ENCODE data around the gene NDUFA13. TPM values are rescaled to one million over a fixed set of nuclear protein-coding genes. Genes with fewer than 3 reads are reported as not detected.

Gene NDUFA13
- polyA plus RNA-seq, 1 of the 3 experiments (the other 2 are of a cell fraction), result 1,828 TPM

DNA sequence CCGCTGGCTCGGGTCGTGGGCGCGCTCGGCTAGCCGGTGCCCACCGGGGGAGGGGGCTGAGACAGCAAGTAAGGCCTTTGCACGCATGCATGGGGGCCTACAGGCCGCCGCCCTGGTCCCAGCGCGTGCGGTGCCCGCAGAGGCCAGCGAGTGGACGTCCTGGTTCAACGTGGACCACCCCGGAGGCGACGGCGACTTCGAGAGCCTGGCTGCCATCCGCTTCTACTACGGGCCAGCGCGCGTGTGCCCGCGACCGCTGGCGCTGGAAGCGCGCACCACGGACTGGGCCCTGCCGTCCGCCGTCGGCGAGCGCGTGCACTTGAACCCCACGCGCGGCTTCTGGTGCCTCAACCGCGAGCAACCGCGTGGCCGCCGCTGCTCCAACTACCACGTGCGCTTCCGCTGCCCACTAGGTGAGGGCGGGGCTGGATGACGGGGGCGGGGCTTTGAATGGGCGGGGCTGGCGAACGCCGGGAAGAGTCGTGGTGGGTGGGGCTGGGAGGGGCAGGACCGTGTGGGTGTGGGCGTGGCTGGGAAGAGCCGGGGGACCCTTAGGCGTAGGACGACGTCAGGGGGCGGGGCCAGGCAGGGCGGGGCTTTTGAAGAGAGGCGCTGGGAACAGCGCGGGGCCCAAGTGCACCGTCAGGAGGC is 24.2 kb downstream of the NDUFA13 start:
- 52% methylated on average over 44 of the region's 74 CpGs for WGBS (ENCODE audit: low lambda C conversion rate)
- H3K4me3 ChIP-seq (ENCODE audit: low read depth in 2 of 2, low read length in 1 of 2), result peak overlapping the region in 1 of 2 experiments; percentile 34; a peak in 1 of 4 replicates

DNA sequence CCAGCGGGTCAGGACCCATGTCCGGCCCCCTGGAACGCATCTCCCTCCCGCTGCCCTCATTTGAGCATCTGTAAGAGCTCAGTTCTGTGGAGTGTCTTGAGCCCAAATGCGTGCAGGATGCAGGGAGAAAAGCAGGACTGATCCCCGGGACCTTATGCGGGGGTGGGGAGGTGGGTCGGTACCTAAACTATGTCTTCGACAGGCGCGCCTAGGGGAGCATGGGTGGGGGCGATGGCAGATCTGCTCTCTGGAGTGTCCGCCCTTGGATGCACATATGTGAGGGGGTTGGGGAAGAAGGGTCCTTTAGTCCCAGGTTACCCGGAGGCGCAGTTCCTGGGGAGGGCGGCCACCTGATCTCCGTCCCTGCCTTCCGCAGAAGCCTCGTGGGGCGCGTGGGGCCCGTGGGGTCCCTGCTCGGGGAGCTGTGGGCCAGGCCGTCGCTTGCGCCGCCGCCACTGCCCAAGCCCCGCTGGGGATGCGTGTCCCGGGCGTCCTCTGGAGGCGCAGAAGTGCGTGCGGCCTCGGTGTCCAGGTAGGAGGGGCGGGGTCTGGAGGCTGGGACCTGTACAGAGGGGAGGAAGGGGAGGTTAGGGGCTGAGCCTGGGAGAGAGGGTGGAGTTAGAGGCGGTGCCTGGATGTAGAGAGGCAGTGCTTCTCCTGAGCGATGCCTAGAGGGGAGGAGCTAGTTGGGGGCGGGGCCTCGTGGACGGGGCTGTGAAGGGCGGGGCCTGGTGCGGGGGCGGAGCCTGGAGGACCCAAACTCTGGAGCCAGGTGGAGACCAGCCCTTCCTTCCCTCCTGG is 24.9 kb downstream of the NDUFA13 start:
- Histone ChIP-seq H3K4me1 (ENCODE audit: control insufficient read depth in 1 of 2, insufficient read depth in 2 of 2, low read depth in 1 of 2, low read length in 1 of 2) (peaks cover 0 to 23% of the 10 kb centered on the region in 2 experiments; a peak in 1 of 4 replicates), H3K27me3 (ENCODE audit: insufficient read depth) (no peaks in the 10 kb centered on the region), H3K9me3 (no peaks in the 10 kb centered on the region), H3F3A (replicated peaks; ENCODE audit: insufficient read depth) (no peaks in the 10 kb centered on the region), H4K20me1 (ENCODE audit: insufficient read depth) (no peaks in the 10 kb centered on the region), H3K4me3 (ENCODE audit: low read depth in 2 of 2, low read length in 1 of 2) (peak overlapping the region in 1 of 2 experiments; percentile 34; a peak in 2 of 4 replicates), H3K36me3 (replicated peaks in 1 of 2; ENCODE audit: control insufficient read depth in 1 of 2, insufficient read depth in 2 of 2, low read length in 1 of 2) (no peaks in the 10 kb centered on the region), H3K9ac (no peak overlapping the region), H2AFZ (ENCODE audit: low read depth) (no peak overlapping the region), H3K4me2 (peak overlapping the region; percentile 47; the same call in 1 of the 2 replicates), H3K27ac (ENCODE audit: low read depth in 2 of 2, low read length in 1 of 2) (no peak overlapping the region), H3K9me2 (no peaks in the 10 kb centered on the region), H3K79me2 (ENCODE audit: insufficient read depth) (no peaks in the 10 kb centered on the region)
- POLR2A ChIA-PET, result interaction anchor here (1.3 kb wide), 1 partner anchor 12 kb away, joined by 5 read pairs; no protein-coding TSS in a partner anchor
- WGBS (ENCODE audit: low lambda C conversion rate), result 10% methylated on average over 26 of the region's 45 CpGs
- no peak for TF ChIP-seq ELF1 (IDR thresholded peaks at IDR 0.05)
- no peak for TF ChIP-seq FOSL2 (IDR thresholded peaks at IDR 0.05; ENCODE audit: borderline replicate concordance, low read depth)
- TF ChIP-seq RFX5 (IDR thresholded peaks at IDR 0.05; ENCODE audit: low read length), result no peak
- TF ChIP-seq CHD2 (IDR thresholded peaks at IDR 0.05; ENCODE audit: low read length, partially characterized antibody), result no peak
- TF ChIP-seq, protein P1, sequence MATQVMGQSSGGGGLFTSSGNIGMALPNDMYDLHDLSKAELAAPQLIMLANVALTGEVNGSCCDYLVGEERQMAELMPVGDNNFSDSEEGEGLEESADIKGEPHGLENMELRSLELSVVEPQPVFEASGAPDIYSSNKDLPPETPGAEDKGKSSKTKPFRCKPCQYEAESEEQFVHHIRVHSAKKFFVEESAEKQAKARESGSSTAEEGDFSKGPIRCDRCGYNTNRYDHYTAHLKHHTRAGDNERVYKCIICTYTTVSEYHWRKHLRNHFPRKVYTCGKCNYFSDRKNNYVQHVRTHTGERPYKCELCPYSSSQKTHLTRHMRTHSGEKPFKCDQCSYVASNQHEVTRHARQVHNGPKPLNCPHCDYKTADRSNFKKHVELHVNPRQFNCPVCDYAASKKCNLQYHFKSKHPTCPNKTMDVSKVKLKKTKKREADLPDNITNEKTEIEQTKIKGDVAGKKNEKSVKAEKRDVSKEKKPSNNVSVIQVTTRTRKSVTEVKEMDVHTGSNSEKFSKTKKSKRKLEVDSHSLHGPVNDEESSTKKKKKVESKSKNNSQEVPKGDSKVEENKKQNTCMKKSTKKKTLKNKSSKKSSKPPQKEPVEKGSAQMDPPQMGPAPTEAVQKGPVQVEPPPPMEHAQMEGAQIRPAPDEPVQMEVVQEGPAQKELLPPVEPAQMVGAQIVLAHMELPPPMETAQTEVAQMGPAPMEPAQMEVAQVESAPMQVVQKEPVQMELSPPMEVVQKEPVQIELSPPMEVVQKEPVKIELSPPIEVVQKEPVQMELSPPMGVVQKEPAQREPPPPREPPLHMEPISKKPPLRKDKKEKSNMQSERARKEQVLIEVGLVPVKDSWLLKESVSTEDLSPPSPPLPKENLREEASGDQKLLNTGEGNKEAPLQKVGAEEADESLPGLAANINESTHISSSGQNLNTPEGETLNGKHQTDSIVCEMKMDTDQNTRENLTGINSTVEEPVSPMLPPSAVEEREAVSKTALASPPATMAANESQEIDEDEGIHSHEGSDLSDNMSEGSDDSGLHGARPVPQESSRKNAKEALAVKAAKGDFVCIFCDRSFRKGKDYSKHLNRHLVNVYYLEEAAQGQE (IDR thresholded peaks at IDR 0.05; ENCODE audit: low read depth, low read length), result no peak
- TF ChIP-seq, protein P2, sequence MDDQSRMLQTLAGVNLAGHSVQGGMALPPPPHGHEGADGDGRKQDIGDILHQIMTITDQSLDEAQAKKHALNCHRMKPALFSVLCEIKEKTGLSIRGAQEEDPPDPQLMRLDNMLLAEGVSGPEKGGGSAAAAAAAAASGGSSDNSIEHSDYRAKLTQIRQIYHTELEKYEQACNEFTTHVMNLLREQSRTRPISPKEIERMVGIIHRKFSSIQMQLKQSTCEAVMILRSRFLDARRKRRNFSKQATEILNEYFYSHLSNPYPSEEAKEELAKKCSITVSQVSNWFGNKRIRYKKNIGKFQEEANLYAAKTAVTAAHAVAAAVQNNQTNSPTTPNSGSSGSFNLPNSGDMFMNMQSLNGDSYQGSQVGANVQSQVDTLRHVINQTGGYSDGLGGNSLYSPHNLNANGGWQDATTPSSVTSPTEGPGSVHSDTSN (IDR thresholded peaks at IDR 0.05), result no peak
- TF ChIP-seq TCF12 (IDR thresholded peaks at IDR 0.05), result no peak
- TF ChIP-seq MXI1 (IDR thresholded peaks at IDR 0.05; ENCODE audit: low read depth, low read length), result no peak
- no peak for TF ChIP-seq FOXM1 (IDR thresholded peaks at IDR 0.05; ENCODE audit: low read depth)
- TF ChIP-seq RAD21 (IDR thresholded peaks at IDR 0.05; ENCODE audit: low read length), result no peak
- TF ChIP-seq, protein P3, sequence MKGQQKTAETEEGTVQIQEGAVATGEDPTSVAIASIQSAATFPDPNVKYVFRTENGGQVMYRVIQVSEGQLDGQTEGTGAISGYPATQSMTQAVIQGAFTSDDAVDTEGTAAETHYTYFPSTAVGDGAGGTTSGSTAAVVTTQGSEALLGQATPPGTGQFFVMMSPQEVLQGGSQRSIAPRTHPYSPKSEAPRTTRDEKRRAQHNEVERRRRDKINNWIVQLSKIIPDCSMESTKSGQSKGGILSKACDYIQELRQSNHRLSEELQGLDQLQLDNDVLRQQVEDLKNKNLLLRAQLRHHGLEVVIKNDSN (IDR thresholded peaks at IDR 0.05; ENCODE audit: borderline replicate concordance, low read depth), result no peak
- CTCF ChIA-PET, result interaction anchor here (1.3 to 15.3 kb wide), 2 partner anchors 9 to 13 kb away, joined by 9 to 258 read pairs; no protein-coding TSS in a partner anchor
- DNase-seq, result peak; percentile 97

More for the DNA sequence above, 24.2 kb downstream of the NDUFA13 start:
- no peaks in the 10 kb centered on the region for H3F3A ChIP-seq (replicated peaks; ENCODE audit: insufficient read depth)
- POLR2A ChIA-PET, result interaction anchor here (1.3 kb wide), 1 partner anchor 11 kb away, joined by 5 read pairs; no protein-coding TSS in a partner anchor
- H3K79me2 ChIP-seq (ENCODE audit: insufficient read depth), result no peaks in the 10 kb centered on the region
- DNase-seq, result peak; percentile 93
- H3K27me3 ChIP-seq (ENCODE audit: insufficient read depth), result no peaks in the 10 kb centered on the region
- no peak overlapping the region for H2AFZ ChIP-seq (ENCODE audit: low read depth)
- no peak overlapping the region for H3K9ac ChIP-seq
- H3K36me3 ChIP-seq (replicated peaks in 1 of 2; ENCODE audit: control insufficient read depth in 1 of 2, insufficient read depth in 2 of 2, low read length in 1 of 2), result no peaks in the 10 kb centered on the region
- no peaks in the 10 kb centered on the region for H3K9me3 ChIP-seq
- H3K4me1 ChIP-seq (ENCODE audit: control insufficient read depth in 1 of 2, insufficient read depth in 2 of 2, low read depth in 1 of 2, low read length in 1 of 2), result peaks cover 0 to 23% of the 10 kb centered on the region in 2 experiments; a peak in 1 of 4 replicates
- H3K27ac ChIP-seq (ENCODE audit: low read depth in 2 of 2, low read length in 1 of 2), result no peak overlapping the region
- TF ChIP-seq EP300 (IDR thresholded peaks at IDR 0.05; ENCODE audit: borderline replicate concordance in 1 of 2, low read depth in 1 of 2, low read length in 1 of 2) (no peak), FOSL2 (IDR thresholded peaks at IDR 0.05; ENCODE audit: borderline replicate concordance, low read depth) (no peak)
- CTCF ChIA-PET, result interaction anchor here (0.6 to 15.3 kb wide), 4 partner anchors 8 to 163 kb away, joined by 3 to 258 read pairs (median 7); partner anchors contain the start of gene GMIP
- no peak overlapping the region for H3K4me2 ChIP-seq
- no peaks in the 10 kb centered on the region for H4K20me1 ChIP-seq (ENCODE audit: insufficient read depth)
- no peaks in the 10 kb centered on the region for H3K9me2 ChIP-seq

Data from SK-N-SH (cell line).